SK-N-SH (cell line): Measurements from ENCODE around the gene IAPP. TPM values are rescaled to one million over a fixed set of nuclear protein-coding genes. Genes with fewer than 3 reads are reported as not detected.
A peak's percentile ranks its signal among the peaks of the same experiment; 100 is the strongest.
"Not testable (repeated sequence)": the region's sequence is repeated elsewhere in the genome, so short reads cannot be mapped to it uniquely, and the experiment has no call there.

Experiments
- CTCF ChIA-PET: fragments of 300-600, 350-600 bp; formaldehyde crosslinking; extraction: SDS; loops from one replicate; lab custom pipeline; 2021; lab: Yijun Ruan, JAX
- POLR2A ChIA-PET: fragments of 350-600 bp; sonication (Branson Sonifier 250); formaldehyde crosslinking; extraction: SDS; loops from one replicate; lab custom pipeline; 2020; ENCODE audit warnings: antibody characterized with exemption, inconsistent platforms; lab: Yijun Ruan, JAX
- DNase-seq: peaks from one replicate; pipeline ENCODE4 v3.0.0; 2012
- H2AFZ ChIP-seq: fragments of 200-600 bp; sonication (generic); 2 replicates; pipeline ENCODE4 v1.8.1; 2016; ENCODE audit warnings: antibody characterized with exemption, mild to moderate bottlenecking, low read depth
- H3F3A ChIP-seq: fragments of 200-600 bp; sonication (generic); replicated peaks from 2 replicates; pipeline ENCODE3; 2016; ENCODE audit warnings: antibody characterized with exemption, mild to moderate bottlenecking; ENCODE audit not compliant: insufficient read depth
- H3K27ac ChIP-seq, 2 experiments: fragments of 200-500 bp in 1 of 2; fragments of 200-600 bp in 1 of 2; sonication (Bioruptor generic) in 1 of 2; sonication (generic), shearing (Covaris generic) in 1 of 2; 2 replicates each; pipeline versions ENCODE4 v1.5.1 to v1.6.1; 2014 to 2016; ENCODE audit warnings: low read depth in 2 of 2, inconsistent platforms in 1 of 2, low read length in 1 of 2, mild to moderate bottlenecking in 1 of 2, mixed read lengths in 1 of 2
- H3K27me3 ChIP-seq: fragments of 200-600 bp; sonication (generic), shearing (Covaris generic); 2 replicates; pipeline ENCODE4 v1.6.1; 2016; ENCODE audit warnings: mixed run types; ENCODE audit not compliant: insufficient read depth
- H3K36me3 ChIP-seq, 2 experiments: fragments of 200-500 bp in 1 of 2; fragments of 200-600 bp in 1 of 2; sonication (Bioruptor generic) in 1 of 2; sonication (generic) in 1 of 2; replicated peaks in 1 of 2; 2 replicates each; pipeline versions ENCODE3 to v1.5.1; 2014 to 2016; ENCODE audit warnings: low read length in 1 of 2, mild to moderate bottlenecking in 1 of 2; ENCODE audit not compliant: insufficient read depth in 2 of 2, control insufficient read depth in 1 of 2
- H3K4me1 ChIP-seq, 2 experiments: fragments of 200-500 bp in 1 of 2; fragments of 200-600 bp in 1 of 2; sonication (Bioruptor generic) in 1 of 2; sonication (generic), shearing (Covaris generic) in 1 of 2; 2 replicates each; pipeline versions ENCODE4 v1.5.1 to v1.6.1; 2014 to 2016; ENCODE audit warnings: low read depth in 1 of 2, low read length in 1 of 2, mixed run types in 1 of 2; ENCODE audit not compliant: insufficient read depth in 2 of 2, control insufficient read depth in 1 of 2
- H3K4me2 ChIP-seq: fragments of 200-600 bp; sonication (generic), shearing (Covaris generic); 2 replicates; pipeline ENCODE4 v1.6.1; 2017; ENCODE audit warnings: mixed run types
- H3K4me3 ChIP-seq, 2 experiments: fragments of 200-500 bp in 1 of 2; fragments of 200-600 bp in 1 of 2; sonication (Bioruptor generic) in 1 of 2; sonication (generic), shearing (Covaris generic) in 1 of 2; 2 replicates each; pipeline versions ENCODE4 v1.5.1 to v1.8.1; 2014 to 2016; ENCODE audit warnings: low read depth in 2 of 2, inconsistent platforms in 1 of 2, low read length in 1 of 2, mild to moderate bottlenecking in 1 of 2, mixed read lengths in 1 of 2, moderate library complexity in 1 of 2
- H3K79me2 ChIP-seq: fragments of 200-600 bp; sonication (generic); 2 replicates; pipeline ENCODE4 v1.8.1; 2017; ENCODE audit warnings: mild to moderate bottlenecking; ENCODE audit not compliant: insufficient read depth
- H3K9ac ChIP-seq: fragments of 200-600 bp; sonication (generic); 2 replicates; pipeline ENCODE4 v1.6.1; 2017; ENCODE audit warnings: mixed run types
- H3K9me2 ChIP-seq: fragments of 200-600 bp; sonication (generic); 2 replicates; pipeline ENCODE4 v1.6.1; 2017; ENCODE audit warnings: mixed run types
- H3K9me3 ChIP-seq: fragments of 200-600 bp; sonication (generic); 2 replicates; pipeline ENCODE4 v1.6.1; 2017; ENCODE audit warnings: mixed run types, mild to moderate bottlenecking, moderate library complexity
- H4K20me1 ChIP-seq: fragments of 200-600 bp; sonication (generic); 2 replicates; pipeline ENCODE4 v1.6.1; 2017; ENCODE audit warnings: mild to moderate bottlenecking, mixed run types; ENCODE audit not compliant: insufficient read depth
- EZH2phosphoT487 ChIP-seq: fragments of 200-600 bp; sonication (generic); IDR thresholded peaks from 2 replicates; pipeline ENCODE4 v1.6.1; 2017; ENCODE audit warnings: low read depth, mixed run types, mild to moderate bottlenecking, antibody characterized with exemption, moderate library complexity, borderline replicate concordance
- FOSL2 ChIP-seq: IDR thresholded peaks from 2 replicates; pipeline ENCODE4 v1.4.0; 2012; ENCODE audit warnings: low read depth, mild to moderate bottlenecking, moderate library complexity, borderline replicate concordance
- FOXJ3 ChIP-seq: sonication (generic); formaldehyde crosslinking; IDR thresholded peaks from 2 replicates; pipeline ENCODE4 v1.5.1; 2020; ENCODE audit warnings: mild to moderate bottlenecking, missing genetic modification reagents
- GABPA ChIP-seq: IDR thresholded peaks from 2 replicates; pipeline ENCODE4 v1.4.0; 2012; ENCODE audit warnings: low read depth, mild to moderate bottlenecking
- GATA2 ChIP-seq: sonication (generic); formaldehyde crosslinking; IDR thresholded peaks from 2 replicates; pipeline ENCODE4 v1.5.0; 2020; ENCODE audit warnings: mild to moderate bottlenecking, missing genetic modification reagents
- NFIC ChIP-seq: IDR thresholded peaks from 2 replicates; pipeline ENCODE4 v1.4.0; 2012; ENCODE audit warnings: borderline replicate concordance
- NRF1 ChIP-seq: IDR thresholded peaks from 2 replicates; pipeline ENCODE4 v1.6.1; 2012; ENCODE audit warnings: low read depth, mild to moderate bottlenecking, low read length
- RCOR1 ChIP-seq: fragments of 150-350 bp; IDR thresholded peaks from 2 replicates; pipeline ENCODE4 v1.6.1; 2017; ENCODE audit warnings: antibody characterized with exemption, low read length
- RXRA ChIP-seq: IDR thresholded peaks from 2 replicates; pipeline ENCODE4 v1.4.0; 2012; ENCODE audit warnings: low read depth, mild to moderate bottlenecking, borderline replicate concordance
- YY1 ChIP-seq: IDR thresholded peaks from 2 replicates; pipeline ENCODE4 v1.4.0; 2012; ENCODE audit warnings: low read depth, mild to moderate bottlenecking
- WGBS: methylation state at CpG from one replicate; pipeline ENCODE4 v1.1.6; 2017; ENCODE audit warnings: low lambda C conversion rate; 5-methylcytosine and 5-hydroxymethylcytosine counted together
- polyA plus RNA-seq, 3 experiments: library from polyadenylated mRNA; depleted of rRNA; stranded (reverse); fragments of >200 nt; gene quantifications; 2 replicates each; pipeline ENCODE4 v1.2.3, GENCODE V29; 2012
- TF ChIP-seq, protein P1 (sequence below): fragments of 150-350 bp; IDR thresholded peaks from 2 replicates; pipeline ENCODE4 v1.6.1; 2017; ENCODE audit warnings: antibody characterized with exemption, low read length, low read depth, borderline replicate concordance
- TF ChIP-seq, protein P2 (sequence below): IDR thresholded peaks from 2 replicates; pipeline ENCODE4 v1.4.0; 2012; ENCODE audit warnings: low read depth, borderline replicate concordance

IAPP gene
- polyA plus RNA-seq, 1 of the 3 experiments (the other 2 are of a cell fraction) = not detected

DNA sequence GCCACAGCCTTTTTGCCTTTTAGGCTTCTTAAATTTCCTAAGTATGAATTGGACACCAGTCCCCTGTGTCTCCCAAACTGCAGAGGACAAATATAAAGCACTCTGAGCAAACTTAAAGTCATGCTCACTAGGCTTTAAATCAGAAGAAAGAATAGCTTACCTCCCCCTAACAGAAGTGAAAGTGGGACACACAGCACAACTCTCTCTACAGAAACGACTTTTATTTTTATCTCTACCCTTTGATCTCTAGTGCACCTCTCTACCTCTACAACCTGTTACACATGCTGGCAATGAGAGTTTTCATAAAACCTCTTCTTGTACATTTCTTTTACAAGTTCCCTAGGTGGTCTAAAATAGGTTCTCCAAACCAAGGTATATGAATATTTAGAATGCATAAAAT, 19.7 kb downstream of the IAPP start:
- Histone ChIP-seq H3K36me3 (no peaks in the 10 kb centered on the region), H3K9ac (no peak overlapping the region), H3F3A (no peaks in the 10 kb centered on the region), H3K4me3 (no peak overlapping the region), H3K9me3 (no peaks in the 10 kb centered on the region), H3K9me2 (no peaks in the 10 kb centered on the region), H2AFZ (no peak overlapping the region), H3K4me1 (no peaks in the 10 kb centered on the region), H3K27ac (no peak overlapping the region), H4K20me1 (no peaks in the 10 kb centered on the region), H3K27me3 (peaks cover 6% of the 10 kb centered on the region; the same call in 1 of the 2 replicates), H3K4me2 (no peak overlapping the region), H3K79me2 (no peaks in the 10 kb centered on the region)
- POLR2A ChIA-PET = no interaction called here
- no peak for TF ChIP-seq EZH2phosphoT487
- no peak for TF ChIP-seq RXRA
- TF ChIP-seq GATA2 (CRISPR knock-in tag) = no peak
- TF ChIP-seq GABPA = no peak
- TF ChIP-seq, protein P1, sequence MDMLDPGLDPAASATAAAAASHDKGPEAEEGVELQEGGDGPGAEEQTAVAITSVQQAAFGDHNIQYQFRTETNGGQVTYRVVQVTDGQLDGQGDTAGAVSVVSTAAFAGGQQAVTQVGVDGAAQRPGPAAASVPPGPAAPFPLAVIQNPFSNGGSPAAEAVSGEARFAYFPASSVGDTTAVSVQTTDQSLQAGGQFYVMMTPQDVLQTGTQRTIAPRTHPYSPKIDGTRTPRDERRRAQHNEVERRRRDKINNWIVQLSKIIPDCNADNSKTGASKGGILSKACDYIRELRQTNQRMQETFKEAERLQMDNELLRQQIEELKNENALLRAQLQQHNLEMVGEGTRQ = no peak
- TF ChIP-seq YY1 = no peak
- no peak for TF ChIP-seq FOXJ3 (CRISPR knock-in tag)
- TF ChIP-seq FOSL2 = no peak
- no peak for TF ChIP-seq NRF1
- TF ChIP-seq, protein P2, sequence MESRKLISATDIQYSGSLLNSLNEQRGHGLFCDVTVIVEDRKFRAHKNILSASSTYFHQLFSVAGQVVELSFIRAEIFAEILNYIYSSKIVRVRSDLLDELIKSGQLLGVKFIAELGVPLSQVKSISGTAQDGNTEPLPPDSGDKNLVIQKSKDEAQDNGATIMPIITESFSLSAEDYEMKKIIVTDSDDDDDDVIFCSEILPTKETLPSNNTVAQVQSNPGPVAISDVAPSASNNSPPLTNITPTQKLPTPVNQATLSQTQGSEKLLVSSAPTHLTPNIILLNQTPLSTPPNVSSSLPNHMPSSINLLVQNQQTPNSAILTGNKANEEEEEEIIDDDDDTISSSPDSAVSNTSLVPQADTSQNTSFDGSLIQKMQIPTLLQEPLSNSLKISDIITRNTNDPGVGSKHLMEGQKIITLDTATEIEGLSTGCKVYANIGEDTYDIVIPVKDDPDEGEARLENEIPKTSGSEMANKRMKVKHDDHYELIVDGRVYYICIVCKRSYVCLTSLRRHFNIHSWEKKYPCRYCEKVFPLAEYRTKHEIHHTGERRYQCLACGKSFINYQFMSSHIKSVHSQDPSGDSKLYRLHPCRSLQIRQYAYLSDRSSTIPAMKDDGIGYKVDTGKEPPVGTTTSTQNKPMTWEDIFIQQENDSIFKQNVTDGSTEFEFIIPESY = no peak
- no peak for TF ChIP-seq RCOR1
- TF ChIP-seq NFIC = no peak
- DNase-seq = no peak
- CTCF ChIA-PET = interaction anchor here (1.5 kb wide), 1 partner anchor 35 kb away, joined by 3 read pairs; no protein-coding TSS in a partner anchor
- 0% methylated on average over 1 of the region's 1 CpG for WGBS

DNA sequence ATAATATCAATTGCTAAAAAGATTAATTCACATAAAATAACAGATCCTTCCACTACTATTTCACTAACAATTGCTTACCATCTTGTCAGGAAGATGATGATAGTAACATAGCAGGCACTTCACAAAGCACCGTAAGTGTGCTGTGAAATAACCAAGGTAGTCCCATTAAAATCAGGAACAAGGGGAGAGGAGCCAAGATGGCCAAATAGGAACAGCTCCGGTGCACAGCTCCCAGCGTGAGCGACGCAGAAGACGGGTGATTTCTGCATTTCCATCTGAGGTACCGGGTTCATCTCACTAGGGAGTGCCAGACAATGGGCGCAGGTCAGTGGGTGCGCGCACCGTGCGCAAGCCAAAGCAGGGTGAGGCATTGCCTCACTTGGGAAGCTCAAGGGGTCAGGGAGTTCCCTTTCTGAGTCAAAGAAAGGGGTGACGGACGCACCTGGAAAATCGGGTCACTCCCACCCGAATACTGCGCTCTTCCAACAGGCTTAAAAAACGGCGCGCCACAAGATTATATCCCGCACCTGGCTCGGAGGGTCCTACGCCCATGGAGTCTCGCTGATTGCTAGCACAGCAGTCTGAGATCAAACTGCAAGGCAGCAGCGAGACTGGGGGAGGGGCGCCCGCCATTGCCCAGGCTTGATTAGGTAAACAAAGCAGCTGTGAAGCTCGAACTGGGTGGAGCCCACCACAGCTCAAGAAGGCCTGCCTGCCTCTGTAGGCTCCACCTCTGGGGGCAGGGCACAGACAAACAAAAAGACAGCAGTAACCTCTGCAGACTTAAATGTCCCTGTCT, 22.3 kb downstream of the IAPP start:
- H3K36me3 ChIP-seq, POLR2A ChIA-PET, H3K4me1 ChIP-seq, H3F3A ChIP-seq, CTCF ChIA-PET, H4K20me1 ChIP-seq, H3K9me2 ChIP-seq, H3K27ac ChIP-seq, H2AFZ ChIP-seq, DNase-seq, H3K9me3 ChIP-seq, H3K9ac ChIP-seq, H3K27me3 ChIP-seq, H3K79me2 ChIP-seq: not testable (repeated sequence)
- 48% methylated on average over 17 of the region's 28 CpGs for WGBS
- Histone ChIP-seq H3K4me2 (peak overlapping the region; percentile 47; the same call in 1 of the 2 replicates), H3K4me3 (peak overlapping the region in 1 of 2 experiments; percentile 25; a peak in 1 of 4 replicates)
